Measurements from ENCODE around the gene HSPA6.

GRCh38 chr1:161492827-161493226, 31.5 kb upstream of the HSPA6 start:
- no peak for TF ChIP-seq CTCF (IDR thresholded peaks at IDR 0.05)
- TF ChIP-seq POLR2A (IDR thresholded peaks at IDR 0.05) = no peak
- no peak for TF ChIP-seq EP300 (IDR thresholded peaks at IDR 0.05)
